Thoracic aorta (tissue), 2 donors: ENCODE measurements around the gene PVALEF. TPM values are rescaled to one million over a fixed set of nuclear protein-coding genes. Genes with fewer than 3 reads are reported as not detected.

Experiments
- ATAC-seq: fragments of 150-250 bp; one replicate; pipeline ENCODE4 v1.8.0; 2017; ENCODE audit warnings: low read depth; ENCODE audit not compliant: insufficient number of reproducible peaks, low FRiP score
- DNase-seq: peaks from one replicate; pipeline ENCODE4 v3.0.0-alpha.2; 2020; ENCODE audit warnings: low spot score
- H3K27ac ChIP-seq, 2 donors: fragments of 200-600 bp; sonication (generic); 1 replicate in 1 of 2; 2 replicates in 1 of 2; pipeline ENCODE4 v1.5.1; 2016; ENCODE audit warnings: mild to moderate bottlenecking in 2 of 2, moderate library complexity in 2 of 2
- H3K27me3 ChIP-seq: fragments of 200-600 bp; sonication (generic); replicated peaks from 2 replicates; pipeline ENCODE4 v1.6.0; 2016; ENCODE audit warnings: mild to moderate bottlenecking; ENCODE audit not compliant: insufficient read depth
- H3K36me3 ChIP-seq: fragments of 200-600 bp; sonication (generic); one replicate; pipeline ENCODE4 v1.5.1; 2016
- H3K4me1 ChIP-seq, 2 donors: fragments of 200-600 bp; sonication (generic); 1 replicate in 1 of 2; 2 replicates in 1 of 2; pipeline versions ENCODE4 v1.5.1 to v1.6.0; 2016; ENCODE audit warnings: low read depth in 2 of 2, mild to moderate bottlenecking in 1 of 2; ENCODE audit not compliant: control insufficient read depth in 1 of 2
- H3K4me3 ChIP-seq: fragments of 200-600 bp; sonication (generic); 2 replicates; pipeline ENCODE4 v1.5.1; 2016; ENCODE audit warnings: mild to moderate bottlenecking
- H3K9me3 ChIP-seq: fragments of 200-600 bp; sonication (generic); 2 replicates; pipeline ENCODE4 v1.5.1; 2016
- CTCF ChIP-seq: fragments of 200-600 bp; sonication (generic); IDR thresholded peaks from one replicate; pipeline ENCODE4 v1.5.1; 2019; ENCODE audit warnings: antibody characterized with exemption
- total RNA-seq, 2 donors: library from RNA; depleted of rRNA; stranded (reverse); fragments of >200 nt; gene quantifications; one replicate each; pipeline versions ENCODE4 v1.1.0 to v1.2.3, GENCODE V29; 2016

Gene PVALEF
- total RNA-seq, 2 donors from 2014 or later: not detected

- Histone ChIP-seq H3K27ac (no peak overlapping the region), H3K27me3 (no peaks in the 10 kb centered on the region), H3K9me3 (no peaks in the 10 kb centered on the region), H3K36me3 (no peaks in the 10 kb centered on the region), H3K4me1 (no peaks in the 10 kb centered on the region), H3K4me3 (no peak overlapping the region)
- no peak for DNase-seq
- TF ChIP-seq CTCF: no peak
- no peak for ATAC-seq
Measured at GRCh38 chr17:81121841-81122733, 43.2 kb upstream of the PVALEF start.

GRCh38 chr17:81123052-81124048 lies 42.0 kb upstream of the PVALEF start:
- H3K4me1 ChIP-seq: no peaks in the 10 kb centered on the region
- H3K27me3 ChIP-seq: no peaks in the 10 kb centered on the region
- no peaks in the 10 kb centered on the region for H3K36me3 ChIP-seq
- H3K27ac ChIP-seq: no peak overlapping the region
- DNase-seq (no peak), ATAC-seq (no peak)
- H3K4me3 ChIP-seq: no peak overlapping the region
- H3K9me3 ChIP-seq: no peaks in the 10 kb centered on the region
- no peak for TF ChIP-seq CTCF

GRCh38 chr17:81124377-81124776 lies 40.9 kb upstream of the PVALEF start:
- Histone ChIP-seq H3K27ac (no peak overlapping the region), H3K36me3 (no peaks in the 10 kb centered on the region), H3K27me3 (no peaks in the 10 kb centered on the region), H3K4me3 (no peak overlapping the region), H3K9me3 (no peaks in the 10 kb centered on the region), H3K4me1 (no peaks in the 10 kb centered on the region)
- DNase-seq: no peak
- no peak for ATAC-seq
- TF ChIP-seq CTCF: no peak

GRCh38 chr17:81125573-81126081 lies 39.7 kb upstream of the PVALEF start:
- no peak for TF ChIP-seq CTCF
- Histone ChIP-seq H3K27me3 (no peaks in the 10 kb centered on the region), H3K9me3 (no peaks in the 10 kb centered on the region), H3K4me3 (no peak overlapping the region), H3K4me1 (no peaks in the 10 kb centered on the region), H3K27ac (no peak overlapping the region), H3K36me3 (no peaks in the 10 kb centered on the region)
- DNase-seq: no peak
- ATAC-seq: no peak
